GM19397 (cell line): ENCODE data around the gene OR10H4.
"Not testable (repeated sequence)": the region's sequence is repeated elsewhere in the genome, so short reads cannot be mapped to it uniquely, and the experiment has no call there.

Experiments used
- ATAC-seq: cut with Tn5 transposase; IDR thresholded peaks from one replicate; pipeline ENCODE4 v1.9.1; 2021; ENCODE audit warnings: mild to moderate bottlenecking, moderate library complexity; ENCODE audit not compliant: unreplicated experiment

The OR10H4 gene, protein sequence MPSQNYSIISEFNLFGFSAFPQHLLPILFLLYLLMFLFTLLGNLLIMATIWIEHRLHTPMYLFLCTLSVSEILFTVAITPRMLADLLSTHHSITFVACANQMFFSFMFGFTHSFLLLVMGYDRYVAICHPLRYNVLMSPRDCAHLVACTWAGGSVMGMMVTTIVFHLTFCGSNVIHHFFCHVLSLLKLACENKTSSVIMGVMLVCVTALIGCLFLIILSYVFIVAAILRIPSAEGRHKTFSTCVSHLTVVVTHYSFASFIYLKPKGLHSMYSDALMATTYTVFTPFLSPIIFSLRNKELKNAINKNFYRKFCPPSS

DNA sequence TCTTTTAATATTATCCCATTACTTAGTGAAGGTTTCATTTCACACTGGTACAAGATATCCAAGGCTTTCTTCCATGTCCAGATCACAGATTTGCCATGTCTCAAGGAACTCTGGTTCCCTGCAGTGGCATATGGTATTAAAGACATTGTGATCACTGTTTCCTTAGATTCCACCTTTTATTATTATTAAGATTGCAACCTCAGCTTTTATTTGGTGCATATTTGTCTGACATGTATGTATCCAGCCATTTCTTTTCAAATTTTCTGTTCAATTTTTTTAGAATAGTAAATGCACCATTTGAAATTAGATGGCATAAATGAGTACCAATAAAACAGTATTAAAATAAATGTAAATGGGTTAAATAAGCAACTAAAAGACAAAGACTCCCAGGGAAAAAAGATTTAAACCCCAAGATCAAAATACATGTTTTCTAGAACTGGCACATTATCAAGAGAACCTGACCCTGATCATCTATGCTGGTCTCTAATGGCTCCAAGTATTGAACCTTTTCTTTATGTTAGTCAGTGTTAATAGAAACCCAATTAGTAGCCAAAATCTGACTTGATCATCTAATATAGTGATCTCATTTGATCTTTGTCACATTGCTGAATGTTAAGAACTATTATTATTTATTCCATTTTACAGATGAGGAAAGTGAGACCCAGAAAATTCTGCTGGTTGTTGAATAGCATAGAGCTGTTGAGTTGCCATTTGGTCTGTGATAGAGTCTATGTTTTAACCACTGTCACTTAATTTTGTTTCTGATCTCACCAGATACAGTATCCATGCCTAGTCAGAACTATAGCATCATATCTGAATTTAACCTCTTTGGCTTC, at the start of gene OR10H4:
Gene OR10H4, plus strand, starts transcription at position 786 of the 836 bp plus-strand sequence. Its CDS starts 0 bp downstream, at position 786.
- ATAC-seq, result no peak

DNA sequence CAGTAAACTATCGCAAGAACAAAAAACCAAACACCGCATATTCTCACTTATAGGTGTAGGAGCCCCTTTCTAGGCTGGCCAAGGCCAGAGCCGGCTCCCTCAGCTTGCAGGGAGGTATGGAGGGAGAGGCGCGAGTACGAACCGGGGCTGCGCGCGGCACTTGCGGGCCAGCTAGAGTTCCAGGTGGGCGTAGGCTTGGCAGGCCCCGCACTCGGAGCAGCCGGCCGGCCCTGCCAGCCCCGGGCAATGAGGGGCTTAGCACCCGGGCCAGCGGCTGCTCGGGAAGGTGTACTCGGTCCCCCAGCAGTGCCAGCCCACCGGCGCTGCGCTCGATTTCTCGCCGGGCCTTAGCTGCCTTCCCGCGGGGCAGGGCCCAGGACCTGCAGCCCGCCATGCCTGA, 49.2 kb upstream of the OR10H4 start:
- not testable (repeated sequence) for ATAC-seq

DNA sequence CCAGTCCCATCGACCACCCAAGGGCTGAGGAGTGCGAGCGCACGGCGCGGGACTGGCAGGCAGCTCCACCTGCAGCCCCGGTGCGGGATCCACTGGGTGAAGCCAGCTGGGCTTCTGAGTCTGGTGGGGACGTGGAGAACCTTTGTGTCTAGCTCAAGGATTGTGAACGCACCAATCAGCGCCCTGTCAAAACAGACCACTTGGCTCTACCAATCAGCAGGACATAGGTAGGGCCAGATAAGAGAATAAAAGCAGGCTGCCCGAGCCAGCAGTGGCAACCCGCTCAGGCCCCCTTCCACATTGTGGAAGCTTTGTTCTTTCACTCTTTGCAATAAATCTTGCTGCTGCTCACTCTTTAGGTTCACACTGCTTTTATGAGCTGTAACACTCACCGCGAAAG, 48.8 kb upstream of the OR10H4 start:
- ATAC-seq, result not testable (repeated sequence)

DNA sequence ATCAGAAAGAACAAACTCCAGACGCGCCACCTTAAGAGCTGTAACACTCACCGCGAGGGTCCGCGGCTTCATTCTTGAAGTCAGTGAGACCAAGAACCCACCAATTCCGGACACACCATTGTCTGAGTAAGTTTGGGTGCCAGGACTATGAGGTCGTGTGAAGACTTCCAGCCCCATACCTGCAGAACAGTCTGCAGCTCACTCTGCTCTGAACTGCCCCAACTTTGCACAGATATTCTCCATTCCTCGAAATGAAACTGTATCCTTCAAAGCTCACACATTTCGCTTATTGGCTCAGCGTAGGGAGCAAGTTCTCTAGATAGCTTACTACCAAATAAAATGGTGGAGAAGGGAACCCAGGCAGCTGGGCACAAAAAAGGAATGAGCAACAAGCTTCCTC, 48.3 kb upstream of the OR10H4 start:
- no peak for ATAC-seq

DNA sequence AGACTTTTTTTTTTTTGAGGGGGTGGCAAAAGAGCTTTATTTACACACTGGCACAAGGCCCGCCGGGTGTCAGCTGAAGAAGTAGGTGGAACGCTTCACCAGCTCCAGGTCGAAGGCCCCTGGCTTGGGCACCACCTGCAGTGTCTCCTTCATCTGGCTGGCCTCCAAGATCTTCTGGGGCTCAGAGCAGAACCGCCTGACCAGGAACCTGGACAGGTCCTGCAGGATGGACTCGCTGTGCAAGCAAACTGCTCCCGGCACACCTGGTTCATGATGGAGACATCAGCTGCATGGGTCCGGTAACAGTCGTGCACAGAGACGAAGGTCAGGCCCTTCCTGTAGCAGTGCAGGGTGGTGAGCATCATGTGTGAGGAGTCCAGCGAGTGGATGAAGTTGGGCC, 46.6 kb upstream of the OR10H4 start:
- ATAC-seq, result no peak

DNA sequence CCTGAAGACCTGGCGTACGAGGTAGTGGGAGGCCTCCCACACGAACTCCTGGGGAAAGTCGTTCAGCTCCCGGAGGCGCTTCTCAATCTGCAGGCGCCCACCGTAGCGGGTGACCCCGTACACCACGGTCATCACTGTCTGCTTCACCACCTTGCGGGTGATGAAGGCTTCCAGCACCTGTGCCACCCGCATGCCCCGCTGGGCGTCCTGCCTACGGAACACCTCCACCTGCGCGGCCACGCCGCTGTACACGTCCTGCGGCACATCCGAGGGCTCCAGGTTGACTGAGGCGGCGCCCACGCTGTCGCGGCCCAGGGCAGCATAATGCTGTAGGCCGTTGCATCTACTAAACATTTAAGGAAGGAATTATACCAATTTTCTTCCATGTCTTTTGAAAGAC, 45.9 kb upstream of the OR10H4 start:
- ATAC-seq, result not testable (repeated sequence)

DNA sequence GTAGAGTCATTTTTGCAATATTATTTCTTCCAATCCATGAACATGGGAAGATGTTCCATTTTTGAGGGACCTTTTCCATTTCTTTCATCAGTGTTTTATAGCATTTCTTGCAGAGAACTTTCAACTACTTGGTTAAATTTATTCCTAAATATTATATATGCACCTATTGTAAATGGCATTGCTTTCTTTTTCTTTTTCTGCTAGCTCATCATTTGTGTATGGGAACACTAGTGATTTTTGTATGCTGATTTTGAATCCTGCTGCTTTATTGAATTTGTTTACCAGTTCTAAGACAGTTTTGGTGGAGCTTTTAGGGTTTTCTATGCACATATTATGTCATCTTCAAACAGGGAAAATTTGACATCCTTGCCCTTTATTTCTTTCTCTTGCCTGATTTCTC, 43.8 kb upstream of the OR10H4 start:
- no peak for ATAC-seq

DNA sequence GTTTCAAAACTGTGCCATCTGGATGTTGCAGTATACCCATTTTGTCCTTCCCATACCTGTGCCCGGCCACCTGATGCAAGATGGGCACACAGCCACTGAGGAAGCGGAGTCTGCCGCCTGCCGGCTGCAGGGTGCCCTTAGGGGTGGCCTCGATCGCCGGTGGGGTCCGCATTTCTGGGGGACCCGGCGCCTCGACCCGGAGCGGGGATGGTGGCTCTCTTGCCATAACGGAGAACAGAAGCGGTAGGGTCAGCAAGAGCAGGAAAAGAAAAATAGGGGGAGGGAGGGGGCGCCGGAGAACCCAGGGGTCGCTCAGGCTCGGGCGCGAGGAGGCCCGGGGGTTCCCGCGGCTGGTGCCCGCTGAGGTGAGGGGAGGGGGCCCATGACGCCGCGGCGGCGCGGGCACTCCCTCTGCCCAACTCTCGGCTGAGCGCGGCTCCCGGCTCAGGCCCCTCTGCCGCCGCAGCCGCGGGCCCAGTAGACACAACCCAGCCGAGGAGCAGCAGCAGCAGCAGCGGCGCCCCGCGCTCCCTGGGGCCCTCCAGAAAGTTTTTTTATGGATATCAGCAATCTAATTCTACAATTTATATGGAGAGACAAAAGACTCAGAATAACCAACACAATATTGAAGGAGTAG, 37.1 kb upstream of the OR10H4 start:
- no peak for ATAC-seq

DNA sequence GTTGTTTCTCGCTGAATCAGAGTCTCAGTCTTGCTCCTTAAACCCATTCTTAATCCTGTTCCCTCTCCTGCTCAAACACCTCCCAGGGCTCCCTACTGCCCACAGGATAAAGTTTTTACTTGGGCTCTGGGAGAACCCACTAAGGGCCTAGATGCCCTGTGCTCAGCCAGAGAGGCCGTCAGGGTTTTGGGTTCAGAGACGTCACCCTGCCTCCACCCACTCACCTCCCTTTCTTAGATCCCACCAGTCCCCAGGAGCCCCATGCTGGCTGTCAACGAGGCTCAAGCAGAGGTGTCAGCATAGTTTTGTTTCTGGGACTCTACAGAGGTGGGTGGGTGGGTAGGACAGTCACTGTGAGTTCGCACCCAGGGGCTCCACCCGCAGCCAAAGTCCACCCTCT, 35.4 kb upstream of the OR10H4 start:
- no peak for ATAC-seq

DNA sequence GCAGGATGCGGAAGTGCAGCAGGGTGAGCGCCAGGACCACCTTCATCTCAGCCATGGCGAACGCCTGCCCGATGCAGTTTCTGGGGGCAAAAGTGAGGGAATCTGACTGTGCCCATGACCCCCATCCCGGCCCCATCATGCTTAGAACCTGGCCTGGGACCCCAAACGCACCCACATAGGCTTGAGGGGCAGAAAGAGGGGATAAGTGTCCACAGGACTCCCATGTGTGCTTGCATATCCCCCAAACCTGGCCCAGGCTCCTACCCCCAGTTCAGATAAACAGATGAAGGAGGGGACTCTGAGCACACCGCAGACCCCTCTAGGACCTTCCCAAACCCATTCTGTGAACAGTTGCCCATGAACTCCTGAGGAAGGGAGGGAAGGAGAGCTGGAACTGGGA, 35.0 kb upstream of the OR10H4 start:
- ATAC-seq, result no peak

DNA sequence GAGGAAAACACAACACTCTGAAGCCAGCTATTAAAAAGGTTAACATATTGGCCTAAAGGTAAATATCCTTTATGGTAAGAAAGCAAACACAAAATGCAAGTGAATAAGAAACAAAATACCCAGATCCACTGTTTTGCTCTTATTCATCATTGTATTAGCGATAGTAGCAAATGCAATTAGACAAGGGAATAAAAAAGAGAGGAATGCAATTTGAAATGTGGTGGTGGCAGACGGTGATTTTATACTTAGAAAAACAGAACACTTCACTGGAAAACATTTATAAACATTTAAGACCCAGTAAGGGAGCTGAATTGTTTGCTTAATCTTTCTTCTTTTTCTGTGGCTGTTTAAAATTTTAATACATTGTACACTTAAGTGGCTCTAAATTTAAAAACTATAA, 33.7 kb upstream of the OR10H4 start:
- no peak for ATAC-seq

DNA sequence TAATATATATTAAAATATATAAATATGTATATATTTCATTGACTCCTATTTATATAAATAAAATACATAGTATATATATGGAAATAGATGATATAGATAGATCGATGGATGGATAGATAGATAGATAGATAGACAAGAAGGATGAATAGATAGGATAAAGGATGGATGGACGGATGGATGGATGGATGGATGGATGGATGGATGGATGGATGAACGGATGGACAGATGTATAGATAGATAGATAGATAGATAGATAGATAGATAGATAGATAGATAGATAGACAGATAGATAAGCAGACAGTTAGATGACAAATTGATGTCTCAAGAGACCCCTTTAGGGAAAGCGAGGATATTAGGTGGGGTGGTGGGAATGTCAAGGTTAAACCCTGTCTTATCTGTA, 29.6 kb upstream of the OR10H4 start:
- ATAC-seq, result no peak

DNA sequence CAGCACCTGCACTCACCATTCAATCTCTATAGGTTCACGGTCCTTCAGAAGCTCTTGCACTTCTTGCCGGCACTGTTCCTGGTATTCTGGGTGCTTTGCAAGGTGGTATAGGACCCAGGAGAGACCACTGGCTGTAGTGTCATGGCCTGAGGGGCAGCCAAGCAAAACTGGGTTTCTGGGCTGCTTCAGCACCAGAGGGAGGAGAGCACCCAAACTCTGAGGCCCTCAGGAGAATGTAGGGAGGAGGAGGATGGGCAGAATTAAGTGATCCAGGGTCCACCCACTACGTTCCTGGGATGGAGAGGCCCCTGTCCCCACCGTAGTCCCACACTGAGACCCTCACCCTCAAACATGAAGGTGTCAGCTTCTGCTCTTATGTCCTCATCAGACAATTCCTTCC, 26.8 kb upstream of the OR10H4 start:
- ATAC-seq, result no peak

DNA sequence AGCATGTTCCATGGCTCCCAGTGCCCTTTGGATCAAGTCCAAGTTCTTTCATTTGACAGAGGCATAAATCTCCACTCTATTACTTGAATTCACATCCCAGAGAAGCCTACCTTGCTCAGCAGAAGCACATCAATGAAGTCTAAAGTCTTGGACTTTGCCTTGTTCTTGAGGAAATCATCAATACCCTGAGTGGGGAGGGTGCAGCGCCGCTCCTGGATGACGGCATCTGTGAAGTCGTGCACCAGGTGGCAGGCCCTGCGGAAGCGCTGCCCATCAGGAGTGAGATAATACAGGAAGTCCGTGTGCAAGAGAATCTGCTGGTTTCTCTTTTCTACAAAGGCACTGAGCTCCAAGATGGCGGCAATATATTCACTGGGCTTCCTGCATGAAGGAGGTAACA, 25.1 kb upstream of the OR10H4 start:
- no peak for ATAC-seq

DNA sequence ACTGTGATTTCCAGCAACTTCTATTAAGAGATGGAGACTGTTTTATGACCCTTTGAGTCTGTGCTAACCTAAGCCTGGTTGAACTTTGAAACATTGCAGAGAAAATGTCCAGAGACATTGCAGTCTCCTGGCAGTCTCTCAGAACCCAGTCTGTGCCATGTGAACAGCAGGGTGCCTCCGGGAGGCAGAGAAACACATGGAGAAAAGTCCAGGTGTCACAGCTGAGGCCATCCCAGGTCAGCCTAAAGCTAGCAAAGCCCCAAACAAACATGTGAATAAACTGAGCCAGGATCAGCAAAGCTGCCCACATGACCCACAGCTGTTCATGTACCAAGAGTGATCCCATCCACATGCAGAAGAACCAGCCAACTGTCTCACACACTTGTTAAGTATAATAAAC, 22.3 kb upstream of the OR10H4 start:
- no peak for ATAC-seq

DNA sequence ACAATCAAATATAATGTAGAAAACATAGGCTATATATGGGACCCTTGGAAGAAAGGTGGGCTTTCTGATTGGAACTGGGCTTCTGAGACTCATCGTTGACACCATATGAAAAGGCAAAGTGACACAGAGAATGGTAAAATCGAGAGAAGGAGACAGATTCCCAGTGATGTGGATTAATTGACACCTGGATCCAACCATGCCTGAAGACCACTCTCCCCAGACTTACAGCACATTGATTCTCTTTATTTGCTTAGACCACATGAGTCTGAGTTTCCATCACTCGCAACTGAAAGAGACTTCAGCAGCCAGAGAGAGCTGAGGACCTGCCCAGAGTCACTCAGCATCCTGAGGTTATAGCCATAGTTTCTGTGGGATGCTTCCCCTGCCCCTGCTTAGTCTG, 20.5 kb upstream of the OR10H4 start:
- ATAC-seq, result no peak

DNA sequence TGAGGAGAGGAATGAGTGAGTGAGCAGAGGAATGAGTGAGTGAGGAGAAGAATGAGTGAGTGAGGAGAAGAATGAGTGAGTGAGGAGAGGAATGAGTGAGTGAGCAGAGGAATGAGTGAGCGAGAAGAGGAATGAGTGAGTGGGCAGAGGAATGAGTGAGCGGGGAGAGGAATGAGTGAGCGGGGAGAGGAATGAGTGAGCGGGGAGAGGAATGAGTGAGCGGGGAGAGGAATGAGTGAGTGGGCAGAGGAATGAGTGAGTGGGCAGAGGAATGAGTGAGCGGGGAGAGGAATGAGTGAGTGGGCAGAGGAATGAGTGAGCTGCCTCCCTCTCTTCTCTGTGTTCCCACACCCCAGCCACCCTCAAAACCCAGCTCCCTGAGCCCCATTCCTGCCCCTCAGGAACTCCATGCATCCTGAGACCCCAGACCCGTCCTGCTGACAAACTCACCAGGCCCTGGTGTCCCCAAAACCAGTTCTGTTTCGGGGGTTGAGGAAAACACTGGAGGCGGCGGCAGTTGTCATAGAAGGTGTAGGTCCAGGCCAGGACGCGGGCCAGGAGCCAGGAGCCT, 15.0 kb upstream of the OR10H4 start:
- ATAC-seq, result not testable (repeated sequence)

DNA sequence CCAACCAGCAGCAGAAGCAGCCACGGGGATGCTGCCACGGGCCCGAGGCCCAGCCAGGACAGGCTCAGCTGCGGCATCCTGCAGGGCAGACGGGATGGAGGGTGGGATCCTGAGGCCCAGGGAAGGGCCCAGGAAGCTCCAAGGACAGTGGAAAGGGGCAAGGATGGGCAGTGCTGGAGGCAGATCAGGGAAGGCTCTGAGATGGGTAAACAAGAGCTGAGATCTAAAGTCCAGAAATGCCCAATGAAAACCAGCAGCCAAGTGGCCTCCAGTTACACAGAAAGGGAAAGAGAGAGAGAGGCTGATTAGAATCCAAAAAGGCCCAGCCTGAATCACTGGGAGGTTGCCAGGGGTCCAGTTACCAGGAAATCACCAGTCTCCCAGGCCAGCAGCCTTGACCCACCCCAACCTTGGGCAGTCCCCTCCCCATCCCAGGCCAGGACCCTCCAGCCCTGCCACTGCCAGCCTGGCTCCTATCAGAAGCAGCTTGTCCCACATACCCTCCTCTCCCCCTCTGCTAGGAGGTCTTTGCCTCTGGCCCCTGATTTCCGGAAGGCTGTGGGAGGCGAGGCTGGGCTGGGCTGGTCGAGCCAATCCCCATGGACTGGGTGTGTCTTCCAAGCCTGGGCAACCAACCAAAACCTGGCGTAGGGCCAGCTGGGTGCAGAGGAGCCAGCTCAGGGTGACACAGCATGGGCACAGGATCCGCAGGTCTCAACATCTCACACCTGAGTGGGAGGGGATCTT, 14.3 kb upstream of the OR10H4 start, which contains the start of gene CYP4F11:
Gene CYP4F11, minus strand, starts transcription at position 198 of the 747 bp plus-strand sequence. Its CDS starts 121 bp downstream, at position 77.
- ATAC-seq, result no peak

DNA sequence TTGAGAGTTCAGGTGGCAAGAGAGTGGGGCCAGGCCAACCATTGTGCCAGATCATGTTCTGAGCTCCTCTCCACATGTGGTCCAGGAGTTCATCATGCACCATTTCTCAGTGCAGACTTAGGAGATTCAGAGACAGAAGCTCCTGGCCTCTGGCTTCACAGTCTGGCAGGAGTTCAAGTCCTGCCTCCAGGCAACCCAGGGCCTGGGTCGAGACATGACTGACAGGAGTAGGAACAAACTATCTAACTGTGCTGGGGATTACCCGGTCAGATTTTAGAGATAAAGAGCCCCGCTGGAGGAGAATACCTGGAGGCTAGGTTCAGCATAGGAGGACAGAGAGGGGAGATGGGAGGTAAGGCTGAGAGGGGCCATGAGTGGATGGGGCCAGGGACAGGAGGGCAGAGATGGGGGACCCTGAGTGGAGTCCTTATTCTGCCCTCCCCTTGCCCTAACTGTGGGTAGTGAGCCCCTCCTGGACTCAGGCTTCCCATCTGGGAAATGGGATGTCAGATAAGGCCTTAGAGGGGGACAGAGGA, 13.6 kb upstream of the OR10H4 start:
- no peak for ATAC-seq

DNA sequence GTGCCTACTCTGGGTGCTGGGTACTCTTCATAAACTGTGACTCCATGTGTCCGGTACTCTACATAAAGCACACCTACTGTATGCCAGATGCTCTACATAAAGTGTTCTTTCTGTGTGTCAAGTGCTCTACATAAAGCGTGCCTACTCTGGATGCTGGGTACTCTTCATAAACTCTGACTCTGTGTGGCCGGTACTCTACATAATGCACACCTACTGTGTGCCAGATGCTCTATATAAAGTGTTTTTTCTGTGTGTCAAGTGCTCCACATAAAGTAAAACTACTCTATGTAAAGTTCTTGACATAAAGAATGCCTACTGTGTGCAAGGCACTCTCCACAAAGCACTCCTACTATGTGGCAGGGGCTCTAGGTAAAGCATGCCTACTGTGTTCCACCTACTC, 12.6 kb upstream of the OR10H4 start:
- no peak for ATAC-seq
